T-helper 22 cell (primary cell): Measurements from ENCODE around the gene PTN.

Experiments used
- DNase-seq: peaks from one replicate; pipeline ENCODE4 v3.0.0-alpha.2; 2020; ENCODE audit warnings: low read depth

The PTN gene

GRCh38 chr7:137324796-137325696 lies 18.5 kb downstream of the PTN start:
- no peak for DNase-seq

- DNase-seq, result no peak
These were observed 26.7 kb downstream of the PTN start for GRCh38 chr7:137316648-137317353.

GRCh38 chr7:137313201-137313600 lies 30.3 kb downstream of the PTN start:
- DNase-seq, result no peak

- no peak for DNase-seq
These were observed 36.8 kb downstream of the PTN start for GRCh38 chr7:137306748-137307147.

- DNase-seq, result no peak
These were observed 37.5 kb downstream of the PTN start for GRCh38 chr7:137305901-137306621.

- DNase-seq, result no peak
These were observed 38.8 kb downstream of the PTN start for GRCh38 chr7:137304624-137305235.

- no peak for DNase-seq
These were observed 39.4 kb downstream of the PTN start for GRCh38 chr7:137304165-137304564.

GRCh38 chr7:137302081-137302480 lies 41.5 kb downstream of the PTN start:
- no peak for DNase-seq

GRCh38 chr7:137298464-137298794 lies 45.1 kb downstream of the PTN start:
- DNase-seq, result no peak

- no peak for DNase-seq
These were observed 45.7 kb downstream of the PTN start for GRCh38 chr7:137297551-137298463.

GRCh38 chr7:137296576-137296975 lies 47.0 kb downstream of the PTN start:
- DNase-seq, result no peak

- DNase-seq, result no peak
These were observed 47.7 kb downstream of the PTN start for GRCh38 chr7:137295739-137296324.

GRCh38 chr7:137289101-137289500 lies 54.4 kb downstream of the PTN start:
- DNase-seq, result no peak

GRCh38 chr7:137287651-137288258 lies 55.8 kb downstream of the PTN start:
- no peak for DNase-seq

- DNase-seq, result no peak
These were observed 60.4 kb downstream of the PTN start for GRCh38 chr7:137283153-137283552.

- no peak for DNase-seq
These were observed 61.5 kb downstream of the PTN start for GRCh38 chr7:137282043-137282442.

GRCh38 chr7:137276189-137276588 lies 67.3 kb downstream of the PTN start:
- DNase-seq, result no peak

GRCh38 chr7:137272249-137272648 lies 71.3 kb downstream of the PTN start:
- DNase-seq, result no peak

- no peak for DNase-seq
These were observed 74.3 kb downstream of the PTN start for GRCh38 chr7:137269240-137269639.
